H1 (cell line): ENCODE results near the gene TBC1D16. TPM values are rescaled to one million over a fixed set of nuclear protein-coding genes. Genes with fewer than 3 reads are reported as not detected.

Experiments
- CBX5 ChIP-seq: fragments of 300-800, 300-1000 bp; sonication (generic); IDR thresholded peaks from 2 replicates; pipeline ENCODE4 v1.7.1; 2016; ENCODE audit warnings: antibody characterized with exemption, low read length, low read depth
- polyA plus RNA-seq, 7 experiments: library from polyadenylated mRNA; depleted of rRNA in 3 of 7; stranded (reverse) in 5 of 7; unstranded in 2 of 7; fragments of >200 nt in 5 of 7; fragments of 200-250 nt in 2 of 7; gene quantifications; 1 replicate in 5 of 7; 2 replicates in 1 of 7; 4 replicates in 1 of 7; pipeline versions ENCODE4 v1.2.1 to v1.2.3, GENCODE V29; 2011 to 2013; ENCODE audit warnings: missing spikeins in 2 of 7, mixed read lengths in 2 of 7
- total RNA-seq: library from RNA; stranded (reverse); fragmentation: NEBNext Ultra II Directional; extraction: Animal tissue kit (Norgen Biotek cat#: 25700); gene quantifications from 2 replicates; pipeline ENCODE4 v1.2.1, GENCODE V29; 2021
- TF ChIP-seq, protein P1 (sequence below): IDR thresholded peaks from 2 replicates; pipeline ENCODE4 v1.6.1; 2012; ENCODE audit warnings: inconsistent platforms

TBC1D16 gene
- total and polyA plus RNA-seq, 2 of the 8 experiments (the other 6 are each of a cell fraction or from before 2014, with no cell fraction given): 21.1 to 109 TPM

DNA sequence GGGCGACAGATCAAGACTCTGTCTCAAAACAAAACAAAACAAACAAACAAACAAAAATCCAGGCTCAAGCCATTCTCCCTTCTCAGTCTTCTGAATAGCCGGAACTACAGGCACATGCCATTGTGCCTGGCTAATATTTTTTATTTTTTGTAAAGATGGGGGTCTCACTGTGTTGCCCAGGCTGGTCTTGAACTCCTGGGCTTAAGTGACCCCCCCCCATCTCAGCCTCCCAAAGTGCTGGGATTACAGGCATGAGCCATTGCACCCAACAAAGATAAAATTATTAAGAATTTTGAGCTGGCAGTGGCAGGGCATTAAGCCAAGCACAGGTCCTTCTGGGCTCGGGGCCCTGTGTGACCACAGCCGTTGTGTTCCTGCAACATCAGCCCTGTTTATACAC lies 126.6 kb downstream of the TBC1D16 start (continued):
- TF ChIP-seq, protein P1, sequence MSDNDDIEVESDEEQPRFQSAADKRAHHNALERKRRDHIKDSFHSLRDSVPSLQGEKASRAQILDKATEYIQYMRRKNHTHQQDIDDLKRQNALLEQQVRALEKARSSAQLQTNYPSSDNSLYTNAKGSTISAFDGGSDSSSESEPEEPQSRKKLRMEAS: no peak
- no peak for TF ChIP-seq CBX5
